Effector memory CD4-positive, alpha-beta T cell (primary cell): ENCODE results near the gene PHF14.
A peak's percentile ranks its signal among the peaks of the same experiment; 100 is the strongest.
"Not testable (repeated sequence)": the region's sequence is repeated elsewhere in the genome, so short reads cannot be mapped to it uniquely, and the experiment has no call there.

Experiments used
- DNase-seq, 3 donors: peaks; one replicate each; pipeline ENCODE4 v3.0.0-alpha.2; 2020
- H3K27ac ChIP-seq: 2 replicates; pipeline ENCODE4 v1.7.0; 2013; ENCODE audit warnings: mild to moderate bottlenecking, low read length, moderate library complexity; ENCODE audit not compliant: insufficient read depth, poor library complexity, severe bottlenecking
- H3K27me3 ChIP-seq: replicated peaks from 2 replicates; pipeline ENCODE4 v1.7.0; 2013; ENCODE audit warnings: mild to moderate bottlenecking, low read length; ENCODE audit not compliant: insufficient read depth, control insufficient read depth, poor library complexity, severe bottlenecking
- H3K36me3 ChIP-seq: 2 replicates; pipeline ENCODE4 v1.7.0; 2013; ENCODE audit warnings: mild to moderate bottlenecking, low read length, moderate library complexity; ENCODE audit not compliant: control insufficient read depth, insufficient read depth
- H3K4me1 ChIP-seq: 2 replicates; pipeline ENCODE4 v1.7.0; 2013; ENCODE audit warnings: low read length, mild to moderate bottlenecking; ENCODE audit not compliant: control insufficient read depth, insufficient read depth, poor library complexity, severe bottlenecking
- H3K4me3 ChIP-seq: 2 replicates; pipeline ENCODE4 v1.7.0; 2013; ENCODE audit warnings: low read length, low read depth, mild to moderate bottlenecking; ENCODE audit not compliant: insufficient read depth, poor library complexity, severe bottlenecking
- H3K9me3 ChIP-seq: 2 replicates; pipeline ENCODE4 v1.7.0; 2013; ENCODE audit warnings: mild to moderate bottlenecking, low read length, moderate library complexity; ENCODE audit not compliant: control insufficient read depth

PHF14 gene

GRCh38 chr7:10973942-10974911, 555 bp downstream of the PHF14 start:
- Histone ChIP-seq H3K4me1 (peaks cover 9% of the 10 kb centered on the region), H3K9me3 (no peaks in the 10 kb centered on the region), H3K36me3 (no peaks in the 10 kb centered on the region), H3K27ac (peak overlapping the region; percentile 66), H3K27me3 (no peaks in the 10 kb centered on the region), H3K4me3 (peak overlapping the region; percentile 70)
- DNase-seq, result no peak

GRCh38 chr7:10977113-10977512, 3.4 kb downstream of the PHF14 start:
- no peaks in the 10 kb centered on the region for H3K27me3 ChIP-seq
- no peak overlapping the region for H3K27ac ChIP-seq
- H3K4me3 ChIP-seq, result no peak overlapping the region
- DNase-seq, result no peak
- peaks cover under 1% of the 10 kb centered on the region for H3K36me3 ChIP-seq
- H3K4me1 ChIP-seq, result peaks cover 9% of the 10 kb centered on the region
- H3K9me3 ChIP-seq, result no peaks in the 10 kb centered on the region

- H3K27me3 ChIP-seq, result no peaks in the 10 kb centered on the region
- no peak overlapping the region for H3K27ac ChIP-seq
- no peaks in the 10 kb centered on the region for H3K4me1 ChIP-seq
- H3K36me3 ChIP-seq, result peaks cover 10% of the 10 kb centered on the region
- no peak overlapping the region for H3K4me3 ChIP-seq
- no peaks in the 10 kb centered on the region for H3K9me3 ChIP-seq
- DNase-seq, result no peak
Observed at GRCh38 chr7:10981317-10981716, 7.6 kb downstream of the PHF14 start.

- H3K4me3 ChIP-seq, H3K4me1 ChIP-seq, H3K27ac ChIP-seq, H3K9me3 ChIP-seq, DNase-seq, H3K36me3 ChIP-seq, H3K27me3 ChIP-seq: not testable (repeated sequence)
Observed at GRCh38 chr7:10990748-10991147, 17.1 kb downstream of the PHF14 start.

- not testable (repeated sequence) for H3K4me3 ChIP-seq, H3K36me3 ChIP-seq, DNase-seq, H3K27ac ChIP-seq, H3K4me1 ChIP-seq, H3K27me3 ChIP-seq, H3K9me3 ChIP-seq
Observed at GRCh38 chr7:10995482-10996166, 22.0 kb downstream of the PHF14 start.

- Histone ChIP-seq H3K4me3 (no peak overlapping the region), H3K36me3 (peaks cover 4% of the 10 kb centered on the region), H3K27ac (no peak overlapping the region), H3K9me3 (no peaks in the 10 kb centered on the region), H3K27me3 (no peaks in the 10 kb centered on the region), H3K4me1 (peaks cover 8% of the 10 kb centered on the region)
- no peak for DNase-seq
Observed at GRCh38 chr7:10998996-10999757, 25.5 kb downstream of the PHF14 start.

GRCh38 chr7:11005202-11005601, 31.5 kb downstream of the PHF14 start:
- Histone ChIP-seq H3K27ac (no peak overlapping the region), H3K4me3 (no peak overlapping the region), H3K4me1 (no peaks in the 10 kb centered on the region), H3K9me3 (no peaks in the 10 kb centered on the region), H3K36me3 (no peaks in the 10 kb centered on the region), H3K27me3 (no peaks in the 10 kb centered on the region)
- DNase-seq, result no peak

- Histone ChIP-seq H3K27ac (no peak overlapping the region), H3K36me3 (no peaks in the 10 kb centered on the region), H3K9me3 (no peaks in the 10 kb centered on the region), H3K27me3 (no peaks in the 10 kb centered on the region), H3K4me1 (no peaks in the 10 kb centered on the region), H3K4me3 (no peak overlapping the region)
- DNase-seq, result no peak
Observed at GRCh38 chr7:11006291-11006690, 32.6 kb downstream of the PHF14 start.

GRCh38 chr7:11009631-11010030, 36.0 kb downstream of the PHF14 start:
- H3K4me1 ChIP-seq, result no peaks in the 10 kb centered on the region
- H3K36me3 ChIP-seq, result peaks cover 5% of the 10 kb centered on the region
- no peak overlapping the region for H3K4me3 ChIP-seq
- DNase-seq, result no peak
- H3K27ac ChIP-seq, result no peak overlapping the region
- H3K9me3 ChIP-seq, result no peaks in the 10 kb centered on the region
- H3K27me3 ChIP-seq, result no peaks in the 10 kb centered on the region
